HG02885 (cell line): ENCODE results near the gene FAM204A.

ENCODE experiments used
- ATAC-seq: cut with Tn5 transposase; IDR thresholded peaks from one replicate; pipeline ENCODE4 v1.9.1; 2021; ENCODE audit warnings: mild to moderate bottlenecking; ENCODE audit not compliant: unreplicated experiment, poor library complexity

Gene FAM204A

GRCh38 chr10:118332948-118333710, 9.0 kb downstream of the FAM204A start:
- ATAC-seq, result peak; percentile 37

DNA sequence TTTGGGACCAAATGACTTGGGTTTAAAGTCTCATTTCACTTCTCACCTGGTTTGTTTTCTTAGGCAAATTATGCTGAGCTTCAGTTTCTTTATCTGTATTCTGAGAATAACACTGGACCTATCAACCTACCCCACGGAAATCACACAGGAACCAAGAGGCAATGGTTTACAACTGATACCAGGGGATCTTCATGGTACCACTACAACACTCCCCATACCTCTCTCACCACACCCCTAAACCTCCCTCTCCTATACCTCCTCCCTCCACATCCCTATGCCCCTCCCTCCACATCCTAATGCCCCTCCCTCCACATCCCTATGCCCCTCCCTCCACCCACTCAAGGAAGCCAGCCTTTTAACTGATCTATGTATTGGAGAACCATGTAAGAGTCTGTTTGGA, 9.9 kb downstream of the FAM204A start:
- ATAC-seq, result peak; percentile 79

- ATAC-seq, result no peak
These were observed 11.6 kb downstream of the FAM204A start for GRCh38 chr10:118330295-118331076.

- ATAC-seq, result no peak
These were observed 18.0 kb downstream of the FAM204A start for GRCh38 chr10:118324140-118324539.

GRCh38 chr10:118321724-118322575, 20.2 kb downstream of the FAM204A start:
- no peak for ATAC-seq

GRCh38 chr10:118315629-118316028, 26.5 kb downstream of the FAM204A start:
- ATAC-seq, result no peak

DNA sequence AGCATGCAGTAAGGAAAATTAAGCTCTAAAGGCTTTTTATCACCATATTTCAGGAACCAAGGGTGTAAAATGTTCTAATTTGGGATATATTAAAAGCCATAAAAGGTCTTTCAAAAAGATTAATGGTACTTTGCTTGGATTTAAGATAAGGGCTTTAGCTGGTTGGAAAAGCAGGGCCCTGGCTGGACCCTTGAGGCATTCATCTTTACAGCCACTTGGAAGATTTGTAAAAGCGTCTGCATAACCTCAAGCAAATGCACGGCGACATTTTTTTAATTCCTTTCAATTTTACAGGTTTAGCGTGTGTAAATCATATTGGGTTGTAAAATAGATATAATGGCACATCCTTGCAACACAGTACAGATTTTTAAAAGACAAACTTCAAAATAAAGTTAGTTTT, 27.2 kb downstream of the FAM204A start:
- ATAC-seq, result no peak

GRCh38 chr10:118311505-118311904, 30.6 kb downstream of the FAM204A start:
- ATAC-seq, result no peak

- no peak for ATAC-seq
These were observed 31.3 kb downstream of the FAM204A start for GRCh38 chr10:118310822-118311221.

- ATAC-seq, result no peak
These were observed 32.2 kb downstream of the FAM204A start for GRCh38 chr10:118309911-118310310.

DNA sequence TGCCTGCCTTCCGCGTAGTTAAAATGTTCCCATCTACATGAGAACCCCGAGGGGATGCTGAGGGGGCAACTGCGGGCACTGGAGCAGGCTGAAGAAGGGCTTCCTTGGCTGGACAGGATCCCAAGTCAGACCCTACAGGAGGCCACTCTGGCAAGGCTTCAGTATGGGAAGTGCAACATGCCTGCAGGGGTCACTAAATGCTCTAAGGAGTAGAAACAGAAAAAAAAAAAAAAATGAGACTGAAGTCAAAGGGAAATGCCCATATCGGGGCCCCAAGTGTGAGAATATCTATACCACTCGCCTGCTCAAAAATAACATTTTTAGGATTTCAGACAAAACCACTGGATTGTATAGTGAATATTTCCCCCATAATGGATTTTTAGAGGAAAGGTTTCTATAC, 33.5 kb downstream of the FAM204A start:
- no peak for ATAC-seq

DNA sequence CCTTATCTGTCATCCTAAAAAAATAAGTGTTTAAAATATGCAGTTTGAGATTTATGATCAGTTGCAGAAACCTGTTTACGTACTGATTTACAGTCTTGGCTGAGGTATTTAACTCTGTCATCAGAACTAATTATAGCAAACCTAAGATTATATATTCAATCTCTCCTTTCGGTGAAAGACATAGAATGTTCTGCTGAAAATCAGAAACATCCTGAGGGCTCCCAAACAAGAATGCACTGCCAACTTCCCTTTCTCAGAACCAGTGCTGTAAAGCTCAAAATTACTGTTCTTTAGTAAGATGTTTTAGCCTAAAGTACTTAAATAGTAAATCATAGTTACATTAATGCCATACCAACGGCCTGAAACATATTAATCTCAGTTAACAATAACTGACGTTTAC, 34.3 kb downstream of the FAM204A start:
- no peak for ATAC-seq

DNA sequence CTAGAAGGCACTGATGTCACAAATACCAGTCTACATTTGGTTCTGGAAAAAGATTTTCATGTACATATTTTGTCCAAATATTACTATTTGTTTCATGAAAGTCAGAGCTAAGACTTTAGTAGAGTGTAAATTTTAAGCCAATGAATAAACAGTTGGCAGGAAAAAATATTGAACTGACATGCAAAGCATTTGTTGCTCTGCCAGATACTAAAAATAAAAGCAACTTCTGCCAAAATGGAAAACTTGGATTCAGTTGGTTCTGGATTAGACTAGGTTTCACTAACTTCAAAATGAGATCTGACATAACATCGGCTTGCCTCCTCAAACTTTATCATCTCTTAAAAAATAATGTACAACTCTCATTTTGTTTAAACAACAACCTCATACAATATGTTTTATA, 34.9 kb downstream of the FAM204A start:
- no peak for ATAC-seq

DNA sequence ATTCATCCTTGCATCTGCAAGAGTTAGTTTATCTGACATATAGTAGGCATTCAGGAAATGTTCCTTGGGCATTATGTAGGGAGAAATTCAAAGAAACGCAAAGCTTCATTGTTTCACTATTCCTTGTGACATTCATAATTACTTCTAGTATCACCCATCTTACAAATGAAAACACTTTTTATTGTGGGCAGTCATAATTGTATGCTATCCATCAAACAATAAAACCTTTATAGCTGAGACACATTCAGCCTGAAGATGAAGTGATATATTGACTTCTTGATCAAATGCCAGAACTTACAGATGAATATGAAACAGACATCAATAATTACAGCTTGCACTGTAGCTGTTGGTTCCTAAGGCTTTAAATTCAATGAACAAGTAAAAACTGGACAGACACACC, 36.4 kb downstream of the FAM204A start:
- no peak for ATAC-seq

- ATAC-seq, result no peak
These were observed 37.6 kb downstream of the FAM204A start for GRCh38 chr10:118304521-118304920.

DNA sequence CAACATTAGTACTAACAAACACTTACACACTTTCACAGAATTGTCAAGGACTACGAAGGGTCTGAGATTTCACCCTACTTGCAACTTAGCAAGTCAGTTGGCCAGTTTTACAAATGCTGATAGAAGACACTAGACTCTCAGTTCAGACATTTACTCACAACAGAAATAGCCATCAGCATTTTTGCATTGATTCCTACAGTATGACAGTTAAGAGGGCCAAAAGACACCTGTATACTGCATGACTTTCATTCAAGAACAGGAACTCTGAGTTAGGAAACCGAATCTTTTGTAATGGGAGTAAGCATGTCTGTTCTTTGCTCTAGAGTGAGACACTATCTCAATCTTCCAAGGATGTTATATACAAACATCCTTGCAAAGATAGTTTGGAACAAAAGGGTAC, 40.9 kb downstream of the FAM204A start:
- no peak for ATAC-seq

- ATAC-seq, result no peak
These were observed 41.8 kb downstream of the FAM204A start for GRCh38 chr10:118300320-118300719.

- no peak for ATAC-seq
These were observed 43.3 kb downstream of the FAM204A start for GRCh38 chr10:118298787-118299186.

DNA sequence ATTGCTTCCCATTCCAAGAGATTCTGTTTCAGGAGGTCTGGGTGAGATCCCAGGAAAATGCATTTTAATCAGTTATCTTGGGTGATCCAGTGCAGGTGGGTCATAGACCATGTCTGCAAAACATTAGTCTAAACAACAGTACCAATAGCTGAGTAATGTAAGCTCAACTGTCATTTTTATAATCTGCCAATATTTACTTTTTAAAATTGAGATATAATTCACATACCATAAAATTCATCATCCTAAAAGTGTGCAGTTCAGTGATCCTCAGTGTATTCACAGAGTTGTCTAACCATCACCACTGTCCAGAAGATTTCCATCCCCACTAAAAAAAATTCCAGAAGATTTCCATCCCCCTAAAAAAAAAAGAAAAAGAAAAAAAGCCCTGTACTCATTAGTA, 51.0 kb downstream of the FAM204A start:
- ATAC-seq, result no peak

DNA sequence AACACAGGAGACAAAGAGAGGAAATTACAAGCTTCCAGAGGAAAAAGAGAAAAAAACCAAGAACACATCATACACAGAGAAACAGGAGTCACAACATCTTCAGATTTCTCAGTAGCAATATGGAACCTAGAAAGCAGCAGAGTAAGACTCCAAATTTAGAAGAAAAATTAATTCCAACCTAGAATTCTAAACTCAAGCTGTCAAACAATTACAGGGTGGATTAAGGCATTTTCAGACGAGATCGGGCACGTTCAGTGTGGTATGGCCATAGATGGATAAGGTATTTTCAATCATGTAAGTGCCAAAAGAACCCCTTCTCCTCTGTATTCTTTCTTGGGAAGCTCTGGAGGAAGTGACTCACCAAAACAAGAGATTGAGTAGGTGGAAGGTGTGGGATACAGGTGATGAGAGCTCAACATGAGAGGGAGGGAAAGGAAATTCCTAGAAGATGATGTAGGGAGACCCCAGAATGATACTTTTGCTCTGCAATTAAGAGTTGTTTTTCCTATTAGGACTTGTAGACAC, 51.6 kb downstream of the FAM204A start:
- ATAC-seq, result no peak
